Left lung (tissue), 14 donors: Measurements from ENCODE around the gene TRMT10A. TPM values are rescaled to one million over a fixed set of nuclear protein-coding genes. Genes with fewer than 3 reads are reported as not detected.
A peak's percentile ranks its signal among the peaks of the same experiment; 100 is the strongest.

ENCODE experiments used
- ATAC-seq: fragments of 200-7000 bp; cut with Tn5 transposase; one replicate; pipeline ENCODE4 v1.9.1; 2020; ENCODE audit warnings: moderate library complexity
- DNase-seq, 4 donors: peaks; one replicate each; pipeline ENCODE4 v3.0.0-alpha.2; 2013 to 2020
- H3K27ac ChIP-seq, 2 donors: fragments of 200-600 bp; sonication (generic) in 1 of 2; one replicate each; pipeline versions ENCODE4 v1.5.0 to v1.8.0; 2020 to 2021
- H3K27me3 ChIP-seq, 2 donors: fragments of 200-600 bp; sonication (generic) in 1 of 2; one replicate each; pipeline versions ENCODE4 v1.5.0 to v1.8.0; 2020 to 2021
- H3K36me3 ChIP-seq, 2 donors: fragments of 200-600 bp; sonication (generic) in 1 of 2; one replicate each; pipeline versions ENCODE4 v1.5.0 to v1.8.0; 2020 to 2021
- H3K4me1 ChIP-seq, 2 donors: fragments of 200-600 bp; one replicate each; pipeline ENCODE4 v1.8.0; 2021
- H3K4me3 ChIP-seq, 2 donors: fragments of 200-600 bp; sonication (generic) in 1 of 2; one replicate each; pipeline versions ENCODE4 v1.5.0 to v1.8.0; 2020 to 2021; ENCODE audit warnings: mild to moderate bottlenecking in 1 of 2
- H3K9me3 ChIP-seq, 2 donors: fragments of 200-600 bp; sonication (generic) in 1 of 2; one replicate each; pipeline versions ENCODE4 v1.5.0 to v1.8.0; 2020 to 2021
- intact Hi-C, 2 donors: fragments of 100-400 bp; cut with DNase I; formaldehyde crosslinking; loops; one replicate each; pipeline versions ENCODE4 v1.11.2 to v1.14.2; 2022
- long read RNA-seq, 12 donors: library from polyadenylated mRNA in 2 of 12; unstranded in 2 of 12; transcript quantifications; one replicate each; pipeline ENCODE4 v2.0.0 and lab custom pipeline, GENCODE V29; 2019 to 2026
- polyA plus RNA-seq, 6 donors: library from polyadenylated mRNA; unstranded; fragments of 120-200 nt; gene quantifications; one replicate each; pipeline ENCODE4 v1.2.1, GENCODE V29; 2013; ENCODE audit not compliant: insufficient read length in 6 of 6
- total RNA-seq, 2 donors: library from RNA; stranded (reverse); fragmentation: NEBNext Ultra II Directional; extraction: Animal tissue kit (Norgen Biotek cat#: 25700); gene quantifications; one replicate each; pipeline ENCODE4 v1.2.1, GENCODE V29; 2021
- TF ChIP-seq, protein P1 (sequence below), 2 donors: fragments of 200-600 bp; sonication (generic) in 1 of 2; IDR thresholded peaks; one replicate each; pipeline versions ENCODE4 v1.5.0 to v1.8.0; 2021; ENCODE audit warnings: antibody characterized with exemption in 2 of 2
- donor health status: DM: no; HTN: yes; CAD: no.
- donor health status: DM: no; HTN: no; CAD: no.

Gene TRMT10A, protein sequence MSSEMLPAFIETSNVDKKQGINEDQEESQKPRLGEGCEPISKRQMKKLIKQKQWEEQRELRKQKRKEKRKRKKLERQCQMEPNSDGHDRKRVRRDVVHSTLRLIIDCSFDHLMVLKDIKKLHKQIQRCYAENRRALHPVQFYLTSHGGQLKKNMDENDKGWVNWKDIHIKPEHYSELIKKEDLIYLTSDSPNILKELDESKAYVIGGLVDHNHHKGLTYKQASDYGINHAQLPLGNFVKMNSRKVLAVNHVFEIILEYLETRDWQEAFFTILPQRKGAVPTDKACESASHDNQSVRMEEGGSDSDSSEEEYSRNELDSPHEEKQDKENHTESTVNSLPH
- 1 to 10 TPM; 5.1 to 6.9 TPM for total RNA-seq
- polyA plus RNA-seq: 10 to 100 TPM; 12.0 to 15.1 (median 14.0) TPM
- long read RNA-seq, donor 1, partial matches to known transcripts: 0 of 1 reads
- long read RNA-seq, donor 1, other reads (novel, unspliced or antisense): 0 of 1 reads
- long read RNA-seq, donor 2, partial matches to known transcripts: 0 of 1 reads
- long read RNA-seq, donor 2, other reads (novel, unspliced or antisense): 0 of 1 reads
- long read RNA-seq, donor 3, partial matches to known transcripts: 0 of 4 reads
- long read RNA-seq, donor 3, other reads (novel, unspliced or antisense): 0 of 4 reads
- long read RNA-seq, donor 4, partial matches to known transcripts: 2 of 5 reads
- long read RNA-seq, donor 4, other reads (novel, unspliced or antisense): 0 of 5 reads
- long read RNA-seq, donor 5, partial matches to known transcripts: 5 of 6 reads
- long read RNA-seq, donor 5, other reads (novel, unspliced or antisense): 0 of 6 reads
- long read RNA-seq, donor 6, partial matches to known transcripts: 0 of 3 reads
- long read RNA-seq, donor 6, other reads (novel, unspliced or antisense): 0 of 3 reads
- long read RNA-seq, donor 7, partial matches to known transcripts: 0 of 2 reads
- long read RNA-seq, donor 7, other reads (novel, unspliced or antisense): 0 of 2 reads
- long read RNA-seq, donor 8, partial matches to known transcripts: 0 of 2 reads
- long read RNA-seq, donor 8, other reads (novel, unspliced or antisense): 0 of 2 reads
- long read RNA-seq, donor 9: 0 reads
- long read RNA-seq, donor 10, partial matches to known transcripts: 0 of 4 reads
- long read RNA-seq, donor 10, other reads (novel, unspliced or antisense): 4 of 4 reads
- long read RNA-seq, donor 11, partial matches to known transcripts: 0 of 1 reads
- long read RNA-seq, donor 11, other reads (novel, unspliced or antisense): 0 of 1 reads
- long read RNA-seq, donor 12, partial matches to known transcripts: 0 of 3 reads
- long read RNA-seq, donor 12, other reads (novel, unspliced or antisense): 0 of 3 reads

DNA sequence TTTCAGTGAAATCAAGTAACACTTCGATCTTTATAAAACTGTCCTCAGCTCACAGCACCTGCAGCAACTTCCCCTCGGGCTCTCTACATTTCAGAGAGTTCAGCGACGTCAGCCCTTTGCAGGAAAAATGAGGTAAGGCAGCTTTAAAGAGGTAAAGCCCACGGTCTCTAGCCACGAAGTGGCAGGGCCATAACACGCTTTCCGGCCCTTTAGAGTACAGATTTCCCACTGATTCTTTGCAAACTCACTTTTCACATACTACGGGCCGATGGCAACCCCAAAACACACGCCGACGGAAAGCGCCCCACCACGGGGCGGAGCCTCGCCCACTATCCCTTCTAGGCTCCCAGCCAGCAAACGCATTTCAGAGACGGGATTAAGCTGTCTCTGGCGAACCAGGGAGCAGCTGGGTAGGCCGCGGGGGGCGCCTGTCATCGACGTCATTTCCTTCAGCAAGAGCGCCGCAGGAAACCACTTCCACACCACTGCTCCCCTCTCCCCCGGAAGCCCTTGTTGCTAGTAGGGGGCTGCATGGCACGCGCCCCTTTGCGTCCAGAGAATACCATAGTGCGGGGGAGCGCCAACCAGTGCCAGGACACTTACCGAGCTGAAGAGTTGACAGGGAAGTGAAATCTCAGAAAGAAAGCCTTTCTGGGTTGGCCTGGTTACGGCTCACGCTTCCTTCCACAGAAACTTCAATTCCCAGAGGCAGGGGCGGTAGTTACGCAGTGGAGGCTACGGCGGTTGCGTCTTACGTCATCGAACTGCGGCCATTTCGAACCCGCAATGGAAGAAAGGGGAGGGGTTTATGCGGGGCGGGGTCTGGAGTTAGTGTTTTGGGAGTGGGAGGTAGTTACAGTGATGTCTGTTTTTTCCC, at the start of gene TRMT10A:
Gene TRMT10A (minus strand): TSS at position 730 of the 877 bp plus-strand sequence. CDS start 4,701 bp downstream, outside the sequence.
- ATAC-seq: peak; percentile 95
- Histone ChIP-seq H3K27me3 (no peaks in the 10 kb centered on the region), H3K9me3 (no peaks in the 10 kb centered on the region), H3K27ac (peak within 1 kb of the TSS; percentile 97 to 98), H3K4me3 (peak within 1 kb of the TSS; percentile 51 to 62), H3K4me1 (peaks cover 0 to 5% of the 10 kb centered on the region in 2 donors), H3K36me3 (no peaks in the 10 kb centered on the region)
- TF ChIP-seq, protein P1, sequence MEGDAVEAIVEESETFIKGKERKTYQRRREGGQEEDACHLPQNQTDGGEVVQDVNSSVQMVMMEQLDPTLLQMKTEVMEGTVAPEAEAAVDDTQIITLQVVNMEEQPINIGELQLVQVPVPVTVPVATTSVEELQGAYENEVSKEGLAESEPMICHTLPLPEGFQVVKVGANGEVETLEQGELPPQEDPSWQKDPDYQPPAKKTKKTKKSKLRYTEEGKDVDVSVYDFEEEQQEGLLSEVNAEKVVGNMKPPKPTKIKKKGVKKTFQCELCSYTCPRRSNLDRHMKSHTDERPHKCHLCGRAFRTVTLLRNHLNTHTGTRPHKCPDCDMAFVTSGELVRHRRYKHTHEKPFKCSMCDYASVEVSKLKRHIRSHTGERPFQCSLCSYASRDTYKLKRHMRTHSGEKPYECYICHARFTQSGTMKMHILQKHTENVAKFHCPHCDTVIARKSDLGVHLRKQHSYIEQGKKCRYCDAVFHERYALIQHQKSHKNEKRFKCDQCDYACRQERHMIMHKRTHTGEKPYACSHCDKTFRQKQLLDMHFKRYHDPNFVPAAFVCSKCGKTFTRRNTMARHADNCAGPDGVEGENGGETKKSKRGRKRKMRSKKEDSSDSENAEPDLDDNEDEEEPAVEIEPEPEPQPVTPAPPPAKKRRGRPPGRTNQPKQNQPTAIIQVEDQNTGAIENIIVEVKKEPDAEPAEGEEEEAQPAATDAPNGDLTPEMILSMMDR (IDR thresholded peaks at IDR 0.05): peak in 1 of 2 donors; percentile 29
- peak; percentile 97 to 100 (median 98) for DNase-seq
- intact Hi-C loops: loop anchor here in 1 of 2 donors (5.0 kb wide), 3 partner anchors 244 to 384 kb away; partner anchors contain the start of gene DNAJB14

DNA sequence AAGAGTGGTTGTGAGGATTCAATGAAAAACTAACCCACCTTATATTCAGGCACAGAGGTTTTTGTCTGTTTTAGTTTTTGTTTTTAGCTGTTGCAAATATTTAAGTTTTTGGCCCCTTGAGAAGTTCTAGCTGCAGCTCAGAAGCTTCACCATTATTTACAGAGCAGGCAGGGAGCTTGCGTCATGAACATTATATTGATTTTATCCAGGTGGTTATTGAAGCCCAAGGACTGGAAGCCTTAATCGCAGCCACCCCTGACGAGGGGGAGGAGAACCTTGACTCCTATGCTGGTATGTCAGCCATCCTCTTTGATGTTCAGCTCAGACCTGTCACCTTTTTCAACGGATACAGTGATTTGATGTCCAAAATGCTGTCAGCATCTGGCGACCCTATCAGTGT, 48.9 kb upstream of the TRMT10A start:
- DNase-seq (no peak), ATAC-seq (no peak)
- no peaks in the 10 kb centered on the region for H3K9me3 ChIP-seq
- no peaks in the 10 kb centered on the region for H3K4me1 ChIP-seq
- H3K27me3 ChIP-seq: no peaks in the 10 kb centered on the region
- no peaks in the 10 kb centered on the region for H3K36me3 ChIP-seq
- intact Hi-C loops: no loop called here
- no peak overlapping the region for H3K4me3 ChIP-seq
- TF ChIP-seq, protein P1 (IDR thresholded peaks at IDR 0.05): no peak
- H3K27ac ChIP-seq: no peak overlapping the region

DNA sequence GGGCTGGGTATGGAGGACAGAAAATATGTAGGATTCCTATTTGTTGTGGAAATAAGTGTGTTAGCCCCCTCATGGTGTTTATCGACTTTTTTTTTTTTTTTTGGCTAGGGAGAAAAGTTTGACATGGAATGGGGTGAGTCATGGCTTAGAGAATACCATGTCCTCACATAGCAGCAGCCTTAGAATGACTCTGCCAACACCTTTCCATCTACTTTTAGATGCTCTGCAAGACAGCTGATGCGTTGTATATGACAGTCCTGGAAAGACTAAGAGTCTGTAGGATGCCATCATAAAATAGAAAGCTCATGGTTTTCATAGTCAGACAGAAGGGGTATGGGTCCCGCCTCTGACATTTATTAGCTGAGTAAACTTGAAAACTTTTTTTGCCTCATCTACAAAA, 48.4 kb upstream of the TRMT10A start:
- no peaks in the 10 kb centered on the region for H3K27me3 ChIP-seq
- H3K9me3 ChIP-seq: no peaks in the 10 kb centered on the region
- no peak overlapping the region for H3K27ac ChIP-seq
- intact Hi-C loops: no loop called here
- no peaks in the 10 kb centered on the region for H3K36me3 ChIP-seq
- H3K4me1 ChIP-seq: no peaks in the 10 kb centered on the region
- ATAC-seq (no peak), DNase-seq (no peak)
- TF ChIP-seq, protein P1 (IDR thresholded peaks at IDR 0.05): no peak
- no peak overlapping the region for H3K4me3 ChIP-seq

DNA sequence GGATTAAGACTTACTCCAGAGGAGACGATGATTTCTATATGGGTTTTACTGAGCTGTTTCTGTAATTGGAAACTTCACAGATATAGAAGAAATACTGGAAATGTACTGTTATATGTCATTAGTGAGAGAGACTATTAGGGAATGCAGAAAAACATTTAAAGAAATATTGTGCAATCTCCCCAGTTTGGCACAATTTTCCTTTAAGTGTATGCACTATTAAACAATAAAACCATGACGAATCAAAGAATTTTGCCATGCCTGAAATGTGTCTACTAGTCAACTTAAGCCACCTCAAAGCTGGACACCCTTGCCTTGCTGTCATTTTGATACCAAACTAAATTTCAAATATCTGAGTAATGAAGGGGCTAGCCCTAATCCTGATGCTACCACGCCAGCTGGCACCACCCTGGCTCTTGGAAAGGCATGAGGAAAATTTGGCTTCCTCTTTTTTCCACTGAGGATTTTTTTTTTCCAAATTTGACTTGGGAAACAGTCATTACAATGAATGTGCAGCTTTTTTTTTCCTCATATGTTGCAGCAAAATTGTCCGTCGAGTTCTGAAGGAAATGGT, 46.9 kb upstream of the TRMT10A start:
- Histone ChIP-seq H3K36me3 (no peaks in the 10 kb centered on the region), H3K4me1 (no peaks in the 10 kb centered on the region), H3K27ac (no peak overlapping the region), H3K27me3 (no peaks in the 10 kb centered on the region), H3K4me3 (no peak overlapping the region), H3K9me3 (no peaks in the 10 kb centered on the region)
- ATAC-seq: no peak
- DNase-seq: peak in 2 of 4 donors; percentile 56 to 69
- TF ChIP-seq, protein P1 (IDR thresholded peaks at IDR 0.05): no peak
- intact Hi-C loops: no loop called here
